ENCODE measurements around the gene COX19. TPM values are rescaled to one million over a fixed set of nuclear protein-coding genes. Genes with fewer than 3 reads are reported as not detected.
A peak's percentile ranks its signal among the peaks of the same experiment; 100 is the strongest.
"Not testable (repeated sequence)": the region's sequence is repeated elsewhere in the genome, so short reads cannot be mapped to it uniquely, and the experiment has no call there.

The COX19 gene
- total and polyA plus RNA-seq, 5 experiments from 2014 or later: 19.3 to 49.0 (median 21.5) TPM

DNA sequence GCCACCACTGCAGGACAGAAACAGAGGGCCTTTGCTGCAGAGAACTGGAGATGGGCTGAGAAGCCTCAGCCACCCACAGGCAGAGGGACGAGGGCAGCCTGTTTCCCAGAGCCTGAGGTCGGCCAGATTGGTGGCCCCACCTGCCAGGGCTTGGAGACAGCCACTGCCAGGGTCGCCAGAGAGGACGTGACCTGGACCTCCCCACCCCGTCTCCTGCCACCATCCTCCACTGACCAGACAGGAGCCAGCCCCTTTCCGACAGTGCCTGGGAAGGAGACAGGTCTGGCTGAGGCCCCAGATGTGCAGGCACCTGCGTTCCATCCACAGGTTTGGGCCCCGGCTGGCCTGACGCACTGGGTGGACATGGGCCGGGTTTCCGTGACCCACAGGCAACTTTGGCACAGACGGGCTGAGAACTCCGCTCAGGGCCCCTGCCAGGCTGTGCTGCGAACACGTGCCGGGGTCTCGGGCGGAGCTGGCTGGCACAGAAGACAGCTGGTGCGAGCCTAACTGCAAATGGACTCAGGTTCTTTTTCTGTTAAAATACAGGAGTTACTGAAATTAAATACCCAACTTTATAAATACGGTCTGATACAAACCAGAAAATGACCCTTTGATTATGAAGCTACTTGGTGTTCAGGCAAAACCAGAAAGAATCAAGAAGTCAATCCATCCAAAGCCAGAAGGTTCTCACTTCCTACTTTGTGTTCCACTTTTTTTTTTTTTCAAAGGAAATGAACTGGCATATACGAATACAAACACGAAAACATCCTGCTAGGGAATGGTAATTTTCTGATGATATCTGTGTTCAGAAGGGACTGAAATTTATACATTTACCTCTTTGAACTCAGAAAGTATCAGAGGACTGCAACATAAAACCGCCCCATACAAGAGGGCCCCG, 6.9 kb downstream of the COX19 start:
- DNase-seq: no peak
- H3K4me1 Mint-ChIP-seq: peaks cover 26 to 51% (median 46%) of the 10 kb centered on the region in 4 donors
- no peaks in the 10 kb centered on the region for H3K27me3 Mint-ChIP-seq
- peaks cover 0 to 69% (median 5%) of the 10 kb centered on the region in 3 donors for H3K36me3 Mint-ChIP-seq
- POLR2A ChIA-PET: no interaction called here
- peak overlapping the region in 1 of 10 donors; percentile 45 for H3K4me3 Mint-ChIP-seq
- H3K27ac Mint-ChIP-seq: peak overlapping the region in 2 of 10 donors; percentile 28 to 69
- no peaks in the 10 kb centered on the region for H3K9me3 Mint-ChIP-seq
- ATAC-seq: no peak

DNA sequence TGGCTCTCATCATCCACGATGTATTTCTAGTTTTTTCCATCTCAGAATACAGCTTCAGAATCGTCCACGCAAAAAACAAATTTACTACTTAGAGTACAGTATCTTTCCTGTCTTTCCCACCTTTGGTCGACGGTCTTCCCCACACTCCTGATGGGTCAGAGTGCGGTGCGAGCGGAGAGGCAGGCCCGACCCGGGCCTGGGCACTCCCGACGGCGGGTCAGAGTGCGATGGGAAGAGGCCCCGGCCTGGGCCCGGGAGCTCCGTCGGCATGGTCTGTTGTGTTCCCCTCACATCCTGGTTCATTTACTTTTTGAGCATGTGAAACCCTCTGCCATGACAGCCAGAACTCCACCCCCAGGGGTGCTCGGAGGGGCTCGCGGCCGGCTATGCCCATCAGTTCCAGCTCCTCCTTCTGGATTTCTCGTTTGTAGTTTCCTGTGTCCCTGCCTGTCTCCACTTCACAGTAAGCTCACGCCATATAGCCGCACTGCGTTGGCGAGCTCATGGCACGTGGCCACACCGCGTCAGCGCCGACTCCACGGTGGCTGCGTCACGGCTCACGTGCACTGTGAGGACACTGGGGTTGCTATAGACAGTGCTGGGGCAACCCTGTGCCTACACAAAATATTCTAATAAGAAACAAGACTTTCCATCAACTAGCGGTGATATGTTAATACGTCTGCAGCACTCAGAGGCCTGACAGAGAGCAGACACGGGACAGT, 7.8 kb downstream of the COX19 start:
- no peak for DNase-seq
- Mint-ChIP-seq H3K27ac (peak overlapping the region in 4 of 10 donors; percentile 28 to 79 (median 50)), H3K27me3 (no peaks in the 10 kb centered on the region), H3K4me3 (peak overlapping the region in 1 of 10 donors; percentile 1), H3K4me1 (peaks cover 26 to 50% (median 39%) of the 10 kb centered on the region in 4 donors), H3K9me3 (no peaks in the 10 kb centered on the region), H3K36me3 (peaks cover 0 to 61% (median 5%) of the 10 kb centered on the region in 3 donors)
- no peak for ATAC-seq
- POLR2A ChIA-PET: interaction anchor here (0.8 to 1.5 kb wide), 2 partner anchors 8 to 9 kb away, joined by 3 read pairs; partner anchors contain the start of gene COX19

GRCh38 chr7:966291-967069, 8.9 kb downstream of the COX19 start:
- POLR2A ChIA-PET: interaction anchor here (0.6 to 1.5 kb wide), 2 partner anchors 8 to 15 kb away, joined by 3 to 5 read pairs; no protein-coding TSS in a partner anchor
- DNase-seq (peak in 1 of 10 donors; percentile 45), ATAC-seq (no peak)
- H3K9me3 Mint-ChIP-seq: no peaks in the 10 kb centered on the region
- peaks cover 0 to 4% (median 1%) of the 10 kb centered on the region in 5 donors for H3K27me3 Mint-ChIP-seq
- peak overlapping the region in 4 of 10 donors; percentile 1 to 41 (median 12) for H3K4me3 Mint-ChIP-seq
- H3K4me1 Mint-ChIP-seq: peaks cover 25 to 41% (median 34%) of the 10 kb centered on the region in 4 donors
- peaks cover 0 to 52% (median 5%) of the 10 kb centered on the region in 3 donors for H3K36me3 Mint-ChIP-seq
- peak overlapping the region in 5 of 10 donors; percentile 33 to 92 (median 62) for H3K27ac Mint-ChIP-seq

DNA sequence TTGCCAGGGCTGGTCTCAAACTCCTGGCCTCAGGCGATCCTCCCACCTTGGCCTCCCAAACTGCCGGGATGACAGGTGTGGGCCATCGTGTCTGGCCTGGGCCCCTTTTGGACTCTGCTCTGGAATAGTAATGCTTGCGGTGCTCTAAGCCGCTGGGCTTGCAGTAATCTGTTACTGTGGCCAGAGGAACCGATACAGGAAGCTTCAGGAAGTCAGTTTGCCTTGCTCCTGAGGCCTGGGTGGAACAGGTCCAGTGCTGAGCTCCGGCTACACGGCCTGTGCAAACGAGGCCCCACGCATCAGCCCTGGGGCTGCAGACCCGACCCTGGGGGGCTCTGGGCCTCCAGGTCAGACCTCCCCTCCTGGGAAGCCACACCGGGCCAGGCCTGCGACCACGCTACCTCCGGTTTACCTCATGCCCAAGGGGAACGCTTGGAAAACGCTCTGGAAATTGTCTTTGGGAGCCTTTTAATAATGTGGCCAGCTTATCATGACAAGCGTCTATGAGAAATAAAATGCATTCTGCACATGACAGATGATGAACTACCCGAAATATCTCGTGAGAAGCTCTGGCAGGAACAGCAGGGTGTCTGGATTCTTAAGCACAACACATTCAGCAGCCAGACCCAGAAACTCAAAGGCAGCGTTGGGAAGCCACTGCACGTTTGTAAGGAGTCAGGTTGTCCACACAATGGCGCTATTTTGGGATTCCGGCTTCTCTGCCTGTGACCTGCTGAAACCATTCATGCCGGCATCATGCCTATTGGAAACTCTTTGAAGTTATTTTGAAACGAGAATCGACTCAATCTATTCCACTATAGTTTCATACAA, 10.7 kb downstream of the COX19 start:
- no peaks in the 10 kb centered on the region for H3K9me3 Mint-ChIP-seq
- H3K4me3 Mint-ChIP-seq: peak overlapping the region in 4 of 10 donors; percentile 7 to 33 (median 19)
- POLR2A ChIA-PET: interaction anchor here (0.9 to 1.1 kb wide), 2 partner anchors 42 to 56 kb away, joined by 3 to 4 read pairs; no protein-coding TSS in a partner anchor
- no peak for ATAC-seq
- H3K27me3 Mint-ChIP-seq: peaks cover 0 to 6% (median 1%) of the 10 kb centered on the region in 5 donors
- H3K4me1 Mint-ChIP-seq: peaks cover 20 to 35% (median 28%) of the 10 kb centered on the region in 4 donors
- peak overlapping the region in 5 of 10 donors; percentile 18 to 75 (median 32) for H3K27ac Mint-ChIP-seq
- peaks cover 0 to 34% (median 5%) of the 10 kb centered on the region in 3 donors for H3K36me3 Mint-ChIP-seq
- DNase-seq: peak in 1 of 10 donors; percentile 44

DNA sequence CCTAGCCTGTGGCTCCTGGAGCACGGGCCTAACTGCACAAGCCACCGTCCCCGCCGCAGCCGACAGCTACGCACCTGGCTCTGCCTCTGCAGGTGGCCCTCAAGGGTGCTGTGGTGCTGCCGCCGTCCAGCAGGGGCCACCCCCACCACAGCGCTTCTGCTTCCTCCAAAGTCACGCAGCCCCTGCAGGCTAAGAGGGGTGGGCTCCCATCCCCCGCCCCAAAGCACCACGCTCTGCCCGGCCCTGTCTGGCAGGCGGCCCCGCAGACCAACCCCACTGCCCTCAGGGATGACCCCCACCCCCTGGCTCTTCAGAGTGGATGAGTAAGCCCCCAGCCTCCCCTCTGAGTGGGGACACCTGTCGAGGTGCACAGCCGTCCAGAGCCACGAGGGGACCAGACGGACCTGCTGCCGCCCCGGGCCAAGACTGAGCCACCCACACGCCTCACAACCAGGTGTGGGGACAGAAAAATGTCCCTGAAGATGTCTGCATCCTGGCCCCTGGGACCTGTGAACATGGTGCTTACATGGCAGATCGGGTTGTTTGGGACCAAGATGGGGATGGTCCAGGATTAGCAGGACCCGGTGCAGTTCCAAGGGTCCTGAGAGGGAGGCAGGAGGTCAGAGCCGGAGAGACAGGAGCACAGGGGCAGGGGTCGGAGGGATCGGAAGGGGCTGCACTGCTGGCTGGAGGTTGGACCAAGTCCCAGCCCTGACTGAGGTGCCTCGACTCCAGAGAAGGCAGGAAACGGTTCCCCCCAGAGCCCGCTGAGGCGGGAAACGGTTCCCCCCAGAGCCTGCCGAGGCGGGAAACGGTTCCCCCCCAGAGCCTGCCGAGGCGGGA, 11.9 kb downstream of the COX19 start:
- POLR2A ChIA-PET: interaction anchor here (1.8 kb wide), 1 partner anchor 11 kb away, joined by 8 read pairs; the partner anchor contains the start of gene COX19
- Mint-ChIP-seq H3K4me3 (peak overlapping the region in 6 of 10 donors; percentile 28 to 69 (median 44)), H3K36me3 (peaks cover 0 to 23% (median 5%) of the 10 kb centered on the region in 3 donors), H3K9me3 (no peaks in the 10 kb centered on the region), H3K27ac (peak overlapping the region in 6 of 10 donors; percentile 33 to 80 (median 66)), H3K4me1 (peaks cover 20 to 35% (median 28%) of the 10 kb centered on the region in 4 donors), H3K27me3 (peaks cover 0 to 6% (median 1%) of the 10 kb centered on the region in 5 donors)
- DNase-seq: peak in 2 of 10 donors; percentile 21 to 61
- peak; percentile 37 to 60 for ATAC-seq

GRCh38 chr7:962401-963081, 12.8 kb downstream of the COX19 start:
- ATAC-seq (peak in 1 of 2 donors; percentile 6), DNase-seq (peak in 1 of 10 donors; percentile 54)
- no peaks in the 10 kb centered on the region for H3K9me3 Mint-ChIP-seq
- H3K27ac Mint-ChIP-seq: no peak overlapping the region
- POLR2A ChIA-PET: interaction anchor here (1.8 kb wide), 1 partner anchor 12 kb away, joined by 8 read pairs; the partner anchor contains the start of gene COX19
- H3K36me3 Mint-ChIP-seq: peaks cover 0 to 14% (median 2%) of the 10 kb centered on the region in 3 donors
- peaks cover 17 to 35% (median 25%) of the 10 kb centered on the region in 4 donors for H3K4me1 Mint-ChIP-seq
- H3K27me3 Mint-ChIP-seq: peaks cover 0 to 6% (median 1%) of the 10 kb centered on the region in 5 donors
- H3K4me3 Mint-ChIP-seq: no peak overlapping the region

GRCh38 chr7:961546-962400, 13.6 kb downstream of the COX19 start:
- peaks cover 0 to 6% (median 1%) of the 10 kb centered on the region in 5 donors for H3K27me3 Mint-ChIP-seq
- no peaks in the 10 kb centered on the region for H3K9me3 Mint-ChIP-seq
- peaks cover 0 to 7% (median 0%) of the 10 kb centered on the region in 3 donors for H3K36me3 Mint-ChIP-seq
- H3K4me3 Mint-ChIP-seq: peak overlapping the region in 2 of 10 donors; percentile 22 to 30
- ATAC-seq (no peak), DNase-seq (peak in 1 of 10 donors; percentile 55)
- peak overlapping the region in 3 of 10 donors; percentile 46 to 76 (median 56) for H3K27ac Mint-ChIP-seq
- H3K4me1 Mint-ChIP-seq: peaks cover 14 to 35% (median 24%) of the 10 kb centered on the region in 4 donors
- POLR2A ChIA-PET: interaction anchor here (1.8 kb wide), 1 partner anchor 13 kb away, joined by 8 read pairs; the partner anchor contains the start of gene COX19

DNA sequence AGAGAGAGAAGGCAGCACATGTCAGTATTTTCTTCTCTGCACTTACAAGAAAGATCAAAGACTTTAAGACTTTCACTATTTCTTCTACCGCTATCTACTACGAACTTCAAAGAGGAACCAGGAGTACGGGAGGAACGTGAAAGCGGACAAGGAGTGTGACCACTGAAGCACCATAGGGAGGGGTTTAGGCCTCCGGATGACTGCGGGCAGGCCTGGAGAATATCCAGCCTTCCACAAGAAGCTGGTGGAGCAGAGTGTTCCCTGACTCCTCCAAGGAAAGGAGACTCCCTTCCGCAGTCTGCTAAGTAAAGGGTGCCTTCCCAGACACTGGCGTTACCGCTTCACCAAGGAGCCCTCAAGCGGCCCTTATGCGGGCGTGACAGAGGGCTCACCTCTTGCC, 14.4 kb downstream of the COX19 start:
- Mint-ChIP-seq H3K4me3 (peak overlapping the region in 1 of 10 donors; percentile 14), H3K27ac (peak overlapping the region in 2 of 10 donors; percentile 63 to 76), H3K4me1 (peaks cover 10 to 31% (median 22%) of the 10 kb centered on the region in 4 donors)
- H3K36me3 Mint-ChIP-seq, H3K27me3 Mint-ChIP-seq, ATAC-seq, DNase-seq, POLR2A ChIA-PET, H3K9me3 Mint-ChIP-seq: not testable (repeated sequence)

- peaks cover 0 to 6% (median 1%) of the 10 kb centered on the region in 5 donors for H3K27me3 Mint-ChIP-seq
- ATAC-seq (no peak), DNase-seq (peak in 1 of 10 donors; percentile 45)
- no peaks in the 10 kb centered on the region for H3K9me3 Mint-ChIP-seq
- H3K27ac Mint-ChIP-seq: peak overlapping the region in 2 of 10 donors; percentile 45 to 63
- peak overlapping the region in 1 of 10 donors; percentile 14 for H3K4me3 Mint-ChIP-seq
- H3K36me3 Mint-ChIP-seq: no peaks in the 10 kb centered on the region
- POLR2A ChIA-PET: no interaction called here
- peaks cover 7 to 29% (median 20%) of the 10 kb centered on the region in 4 donors for H3K4me1 Mint-ChIP-seq
Measured at GRCh38 chr7:960269-960871, 15.0 kb downstream of the COX19 start.
